Islet precursor cell (in vitro differentiated cells): ENCODE results near the gene SERPINI1.
"Not testable (repeated sequence)": the region's sequence is repeated elsewhere in the genome, so short reads cannot be mapped to it uniquely, and the experiment has no call there.

ENCODE experiments used
- DNase-seq: peaks from one replicate; pipeline ENCODE4 v3.0.0-alpha.2; 2018

Gene SERPINI1

GRCh38 chr3:167810236-167810635 is 74.7 kb downstream of the SERPINI1 start:
- DNase-seq: no peak

- DNase-seq: no peak
Measured at GRCh38 chr3:167811031-167811430, 75.5 kb downstream of the SERPINI1 start.

- DNase-seq: no peak
Measured at GRCh38 chr3:167813169-167814123, 77.9 kb downstream of the SERPINI1 start.

GRCh38 chr3:167814441-167814951 is 79.0 kb downstream of the SERPINI1 start:
- no peak for DNase-seq

- DNase-seq: no peak
Measured at GRCh38 chr3:167816953-167817352, 81.4 kb downstream of the SERPINI1 start.

- no peak for DNase-seq
Measured at GRCh38 chr3:167820102-167820865, 84.8 kb downstream of the SERPINI1 start.

GRCh38 chr3:167821248-167821805 is 85.8 kb downstream of the SERPINI1 start:
- no peak for DNase-seq

GRCh38 chr3:167823738-167824137 is 88.2 kb downstream of the SERPINI1 start:
- no peak for DNase-seq

GRCh38 chr3:167827588-167827987 is 92.1 kb downstream of the SERPINI1 start:
- not testable (repeated sequence) for DNase-seq

GRCh38 chr3:167829071-167829470 is 93.5 kb downstream of the SERPINI1 start:
- no peak for DNase-seq

- no peak for DNase-seq
Measured at GRCh38 chr3:167830007-167830406, 94.5 kb downstream of the SERPINI1 start.

- no peak for DNase-seq
Measured at GRCh38 chr3:167835359-167835758, 99.8 kb downstream of the SERPINI1 start.

GRCh38 chr3:167835953-167836352 is 100.4 kb downstream of the SERPINI1 start:
- no peak for DNase-seq

GRCh38 chr3:167837466-167837865 is 101.9 kb downstream of the SERPINI1 start:
- no peak for DNase-seq

- DNase-seq: no peak
Measured at GRCh38 chr3:167839460-167840134, 104.1 kb downstream of the SERPINI1 start.

- DNase-seq: no peak
Measured at GRCh38 chr3:167840247-167840646, 104.7 kb downstream of the SERPINI1 start.

- DNase-seq: no peak
Measured at GRCh38 chr3:167843481-167843880, 108.0 kb downstream of the SERPINI1 start.

- DNase-seq: no peak
Measured at GRCh38 chr3:167843886-167844285, 108.4 kb downstream of the SERPINI1 start.

- no peak for DNase-seq
Measured at GRCh38 chr3:167844528-167844927, 109.0 kb downstream of the SERPINI1 start.

GRCh38 chr3:167851171-167851570 is 115.7 kb downstream of the SERPINI1 start:
- DNase-seq: no peak

- DNase-seq: no peak
Measured at GRCh38 chr3:167851749-167852148, 116.2 kb downstream of the SERPINI1 start.

GRCh38 chr3:167852216-167852615 is 116.7 kb downstream of the SERPINI1 start:
- no peak for DNase-seq

GRCh38 chr3:167854063-167854462 is 118.5 kb downstream of the SERPINI1 start:
- DNase-seq: no peak
